Natural killer cell (primary cell): ENCODE results near the gene HSPB6. TPM values are rescaled to one million over a fixed set of nuclear protein-coding genes. Genes with fewer than 3 reads are reported as not detected.

Experiments
- ATAC-seq, 3 donors: fragments of 150-1000 bp in 2 of 3; fragments of 200-7000 bp in 1 of 3; cut with Tn5 transposase; 1 replicate in 1 of 3; 2 replicates in 2 of 3; pipeline ENCODE4 v1.10.0; 2021; ENCODE audit warnings: mild to moderate bottlenecking in 2 of 3, moderate library complexity in 2 of 3
- DNase-seq, 2 donors: peaks; one replicate each; pipeline versions ENCODE4 v3.0.0 to v3.0.0-alpha.2; 2013 to 2021; ENCODE audit warnings: mixed read lengths in 1 of 2
- H3K27ac ChIP-seq: one replicate; pipeline ENCODE4 v1.5.1; 2013; ENCODE audit warnings: mild to moderate bottlenecking, low read length
- H3K27me3 ChIP-seq: one replicate; pipeline ENCODE4 v1.6.1; 2013; ENCODE audit warnings: low read length; ENCODE audit not compliant: control insufficient read depth, insufficient read depth
- H3K36me3 ChIP-seq: one replicate; pipeline ENCODE4 v1.6.1; 2013; ENCODE audit warnings: low read length; ENCODE audit not compliant: control insufficient read depth, insufficient read depth
- H3K4me1 ChIP-seq: one replicate; pipeline ENCODE4 v1.6.1; 2013; ENCODE audit warnings: low read length; ENCODE audit not compliant: control insufficient read depth, insufficient read depth
- H3K4me3 ChIP-seq: one replicate; pipeline ENCODE4 v1.5.1; 2013; ENCODE audit warnings: low read length
- H3K9me3 ChIP-seq: one replicate; pipeline ENCODE4 v1.6.1; 2013; ENCODE audit warnings: low read length; ENCODE audit not compliant: control insufficient read depth, insufficient read depth
- H3K27ac Mint-ChIP-seq, 2 donors: one replicate each; pipeline ENCODE4 v1.8.0; 2022; ENCODE audit warnings: mild to moderate bottlenecking in 2 of 2, mixed read lengths in 2 of 2, moderate library complexity in 1 of 2
- H3K27me3 Mint-ChIP-seq, 2 donors: one replicate each; pipeline ENCODE4 v1.8.0; 2022; ENCODE audit warnings: low read depth in 2 of 2, mixed read lengths in 2 of 2
- H3K36me3 Mint-ChIP-seq: one replicate; pipeline ENCODE4 v1.8.0; 2022; ENCODE audit warnings: mixed read lengths
- H3K4me1 Mint-ChIP-seq, 2 donors: one replicate each; pipeline ENCODE4 v1.8.0; 2022; ENCODE audit warnings: mixed read lengths in 2 of 2
- H3K4me3 Mint-ChIP-seq: one replicate; pipeline ENCODE4 v1.8.0; 2022; ENCODE audit warnings: mild to moderate bottlenecking, moderate library complexity, mixed read lengths
- H3K9me3 Mint-ChIP-seq, 2 donors: one replicate each; pipeline ENCODE4 v1.8.0; 2022; ENCODE audit warnings: mixed read lengths in 2 of 2
- WGBS: methylation state at CpG from one replicate; pipeline ENCODE4 v1.1.7; 2013; ENCODE audit warnings: missing lambda C conversion rate; ENCODE audit not compliant: insufficient coverage; 5-methylcytosine and 5-hydroxymethylcytosine counted together
- intact Hi-C: fragments of 100-400 bp; cut with micrococcal nuclease; formaldehyde crosslinking; loops from one replicate; pipeline ENCODE4 v1.14.2; 2022
- total RNA-seq, 4 donors: library from RNA; stranded (reverse); fragments of 120-200 nt in 1 of 4; gene quantifications; one replicate each; pipeline versions ENCODE4 v1.2.3 to v1.2.4, GENCODE V29; 2013 to 2022
- TF ChIP-seq, protein P1 (sequence below): fragments of 200-600 bp; IDR thresholded peaks from one replicate; pipeline ENCODE4 v1.8.0; 2022; ENCODE audit warnings: antibody characterized with exemption

The HSPB6 gene
- total RNA-seq, 3 donors from 2014 or later (not counting 1 experiment from before 2014, with no cell fraction given), result not detected

DNA sequence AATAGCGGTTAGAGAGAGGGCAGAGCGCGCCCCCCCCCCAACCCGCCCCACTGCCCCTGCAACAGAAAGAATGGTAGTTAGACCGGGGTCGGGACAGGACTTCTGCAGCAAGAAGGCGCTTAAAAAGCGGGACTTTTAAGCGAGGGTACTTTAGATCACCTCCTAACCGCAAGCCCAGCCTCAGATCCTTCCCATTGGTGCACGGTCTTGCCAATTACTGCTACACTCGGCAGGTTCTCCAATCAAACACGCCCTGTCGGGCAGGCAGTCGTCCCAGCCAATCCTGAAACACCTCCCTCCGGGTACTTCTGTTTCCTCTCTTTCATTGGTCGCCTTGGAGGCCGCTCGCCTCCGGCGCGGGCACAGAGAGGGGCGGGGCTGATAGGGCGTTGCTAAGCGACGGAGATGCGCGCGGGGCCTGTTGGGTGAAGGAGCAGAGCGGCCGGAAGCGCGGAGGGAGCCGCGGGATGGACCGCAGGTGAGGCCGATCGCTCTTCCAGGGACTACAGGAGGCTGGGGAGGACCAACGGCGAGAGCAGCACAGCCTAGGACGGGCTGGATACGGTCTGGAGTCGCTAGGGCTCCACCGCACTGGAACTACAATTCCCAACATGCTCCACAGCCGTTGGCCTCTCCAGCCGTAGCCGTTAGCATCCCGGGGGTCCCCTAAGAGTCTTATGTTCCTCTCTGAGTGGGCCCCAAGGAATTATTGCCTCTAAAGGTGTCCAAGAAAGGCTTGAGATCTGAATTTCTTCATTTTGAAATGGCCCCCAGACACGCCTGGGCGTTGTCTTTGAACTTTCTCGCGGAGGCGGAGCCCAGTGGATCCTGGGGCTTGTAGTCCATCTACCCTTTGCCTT, 1.1 kb upstream of the HSPB6 start, which contains the start of gene PROSER3:
Gene PROSER3 (plus strand): TSS at position 428 of the 860 bp plus-strand sequence. CDS start 40 bp downstream, at position 468.
- peaks cover 29 to 40% of the 10 kb centered on the region in 2 donors for H3K4me1 Mint-ChIP-seq
- H3K27ac ChIP-seq, result peak within 1 kb of the TSS; percentile 87
- H3K36me3 Mint-ChIP-seq, result no peaks in the 10 kb centered on the region
- no peaks in the 10 kb centered on the region for H3K9me3 Mint-ChIP-seq
- peak; percentile 97 to 99 for DNase-seq
- H3K4me1 ChIP-seq, result peaks cover 29% of the 10 kb centered on the region
- H3K27me3 ChIP-seq, result no peaks in the 10 kb centered on the region
- intact Hi-C loops, result loop anchor here (1.0 to 5.0 kb wide), 3 partner anchors 10 to 116 kb away; partner anchors contain the start of genes ARHGAP33, ETV2 and LIN37
- H3K27ac Mint-ChIP-seq, result peak within 1 kb of the TSS; percentile 93 to 97
- H3K4me3 Mint-ChIP-seq, result peak within 1 kb of the TSS; percentile 98
- H3K4me3 ChIP-seq, result peak within 1 kb of the TSS; percentile 84
- peaks cover 23% of the 10 kb centered on the region for H3K36me3 ChIP-seq
- peak; percentile 92 to 99 (median 95) for ATAC-seq
- TF ChIP-seq, protein P1, sequence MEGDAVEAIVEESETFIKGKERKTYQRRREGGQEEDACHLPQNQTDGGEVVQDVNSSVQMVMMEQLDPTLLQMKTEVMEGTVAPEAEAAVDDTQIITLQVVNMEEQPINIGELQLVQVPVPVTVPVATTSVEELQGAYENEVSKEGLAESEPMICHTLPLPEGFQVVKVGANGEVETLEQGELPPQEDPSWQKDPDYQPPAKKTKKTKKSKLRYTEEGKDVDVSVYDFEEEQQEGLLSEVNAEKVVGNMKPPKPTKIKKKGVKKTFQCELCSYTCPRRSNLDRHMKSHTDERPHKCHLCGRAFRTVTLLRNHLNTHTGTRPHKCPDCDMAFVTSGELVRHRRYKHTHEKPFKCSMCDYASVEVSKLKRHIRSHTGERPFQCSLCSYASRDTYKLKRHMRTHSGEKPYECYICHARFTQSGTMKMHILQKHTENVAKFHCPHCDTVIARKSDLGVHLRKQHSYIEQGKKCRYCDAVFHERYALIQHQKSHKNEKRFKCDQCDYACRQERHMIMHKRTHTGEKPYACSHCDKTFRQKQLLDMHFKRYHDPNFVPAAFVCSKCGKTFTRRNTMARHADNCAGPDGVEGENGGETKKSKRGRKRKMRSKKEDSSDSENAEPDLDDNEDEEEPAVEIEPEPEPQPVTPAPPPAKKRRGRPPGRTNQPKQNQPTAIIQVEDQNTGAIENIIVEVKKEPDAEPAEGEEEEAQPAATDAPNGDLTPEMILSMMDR, result no peak
- no peaks in the 10 kb centered on the region for H3K9me3 ChIP-seq
- WGBS, result under 1% methylated on average over 53 of the region's 53 CpGs
- peaks cover 0 to 18% of the 10 kb centered on the region in 2 donors for H3K27me3 Mint-ChIP-seq

DNA sequence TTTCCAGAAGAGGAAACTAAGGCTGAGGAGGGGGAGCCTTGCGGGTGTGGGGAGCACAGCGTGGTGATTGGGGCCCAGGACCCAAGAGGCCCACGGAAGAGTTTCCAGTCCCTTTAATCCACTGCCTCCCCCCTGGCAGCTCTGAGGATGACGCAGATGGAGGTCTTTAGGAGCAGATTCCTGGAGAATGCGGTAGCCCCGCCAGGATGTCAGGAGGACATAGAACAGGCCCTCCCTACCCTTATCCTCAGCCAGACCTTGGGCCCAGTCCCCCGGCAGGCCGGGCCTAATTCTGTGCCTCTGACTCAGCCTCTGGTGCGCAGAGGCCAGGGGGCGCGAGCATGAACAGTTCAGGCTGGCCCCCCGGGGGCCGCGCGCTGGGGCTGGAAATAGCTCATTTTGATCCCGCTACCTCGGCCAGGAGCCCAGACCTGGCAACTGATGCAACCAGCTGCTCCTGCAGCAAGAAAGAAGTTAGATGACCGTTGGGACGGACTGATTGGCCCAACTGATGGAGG, 461 bp upstream of the HSPB6 start:
- Histone ChIP-seq H3K9me3 (no peaks in the 10 kb centered on the region), H3K27me3 (no peaks in the 10 kb centered on the region), H3K36me3 (peaks cover 30% of the 10 kb centered on the region), H3K4me1 (peaks cover 29% of the 10 kb centered on the region), H3K4me3 (peak overlapping the region; percentile 84), H3K27ac (peak overlapping the region; percentile 8)
- DNase-seq (no peak), ATAC-seq (no peak)
- Mint-ChIP-seq H3K4me1 (peaks cover 29 to 40% of the 10 kb centered on the region in 2 donors), H3K27ac (peak overlapping the region; percentile 93 to 97), H3K36me3 (no peaks in the 10 kb centered on the region), H3K27me3 (peaks cover 0 to 18% of the 10 kb centered on the region in 2 donors), H3K9me3 (no peaks in the 10 kb centered on the region), H3K4me3 (peak overlapping the region; percentile 98)
- WGBS, result 14% methylated on average over 19 of the region's 19 CpGs
- TF ChIP-seq, protein P1, result no peak
- intact Hi-C loops, result loop anchor here (5.0 kb wide), 1 partner anchor 115 kb away; the partner anchor contains the start of gene ETV2

DNA sequence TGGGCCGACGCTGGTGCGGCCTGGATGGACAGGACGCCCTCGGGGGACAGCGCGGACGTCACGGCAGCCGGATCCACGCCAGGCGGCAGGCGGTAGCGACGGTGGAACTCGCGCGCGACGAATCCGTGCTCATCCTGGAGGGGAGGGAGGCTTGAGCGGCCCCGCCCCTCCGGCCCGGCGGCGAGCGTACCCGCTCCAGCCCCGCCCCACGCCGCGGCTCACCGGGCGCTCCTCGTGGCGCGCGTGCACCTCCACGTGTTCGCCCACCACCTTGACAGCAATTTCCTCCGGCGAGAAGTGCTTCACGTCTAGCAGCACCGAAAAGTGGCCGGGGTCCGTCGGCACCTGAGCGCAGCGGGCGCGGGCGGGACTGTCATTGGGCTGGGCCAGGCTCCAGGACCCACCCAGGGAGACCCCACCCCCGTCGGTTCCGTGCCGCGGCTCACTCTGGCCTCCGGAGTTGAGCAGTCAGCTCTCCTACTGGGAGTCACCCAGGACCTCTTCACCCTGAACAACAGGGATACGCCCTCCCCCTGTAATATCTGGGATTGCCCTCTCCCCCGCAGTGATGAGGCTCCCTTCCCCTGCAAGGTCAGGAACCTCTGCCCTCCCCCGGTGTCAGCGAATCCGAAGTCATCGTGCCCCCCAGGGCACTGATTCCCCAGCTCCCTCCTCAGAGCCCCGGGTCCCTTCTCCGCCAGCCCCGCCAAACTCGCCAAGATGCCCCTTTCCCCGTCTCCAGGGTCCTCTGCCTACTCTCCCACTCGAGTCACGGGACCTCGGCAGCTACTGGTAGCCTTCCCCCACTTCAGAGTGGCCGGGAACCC, 1.1 kb downstream of the HSPB6 start:
- peaks cover 29 to 40% of the 10 kb centered on the region in 2 donors for H3K4me1 Mint-ChIP-seq
- H3K36me3 Mint-ChIP-seq, result no peaks in the 10 kb centered on the region
- ATAC-seq (no peak), DNase-seq (peak in 1 of 2 donors; percentile 77)
- H3K4me3 ChIP-seq, result no peak overlapping the region
- H3K36me3 ChIP-seq, result peaks cover 25% of the 10 kb centered on the region
- no peaks in the 10 kb centered on the region for H3K27me3 ChIP-seq
- no peak overlapping the region for H3K27ac Mint-ChIP-seq
- no peaks in the 10 kb centered on the region for H3K9me3 Mint-ChIP-seq
- WGBS, result 40% methylated on average over 74 of the region's 74 CpGs
- no peaks in the 10 kb centered on the region for H3K9me3 ChIP-seq
- peaks cover 29% of the 10 kb centered on the region for H3K4me1 ChIP-seq
- peaks cover 0 to 18% of the 10 kb centered on the region in 2 donors for H3K27me3 Mint-ChIP-seq
- no peak overlapping the region for H3K27ac ChIP-seq
- TF ChIP-seq, protein P1, result no peak
- intact Hi-C loops, result loop anchor here (5.0 kb wide), 1 partner anchor 113 kb away; the partner anchor contains the start of gene ETV2
- H3K4me3 Mint-ChIP-seq, result peak overlapping the region; percentile 23
